Naive thymus-derived CD8-positive, alpha-beta T cell (primary cell): ENCODE results near the gene STYXL1. TPM values are rescaled to one million over a fixed set of nuclear protein-coding genes. Genes with fewer than 3 reads are reported as not detected.

Experiments used
- ATAC-seq, 2 donors: fragments of 150-1000 bp; cut with Tn5 transposase in 1 of 2; sonication (Bioruptor Pico), chemical (Tn5 transposase) in 1 of 2; 1 replicate in 1 of 2; 2 replicates in 1 of 2; pipeline ENCODE4 v1.10.0; 2021; ENCODE audit warnings: mild to moderate bottlenecking in 2 of 2, moderate library complexity in 2 of 2
- POLR2A ChIA-PET: fragments of 350-600 bp; sonication (Branson Sonifier 250); formaldehyde crosslinking; loops from one replicate; lab custom pipeline; 2021; ENCODE audit warnings: antibody characterized with exemption; lab: Charles Lee
- DNase-seq, 10 donors: peaks; one replicate each; pipeline versions ENCODE4 v3.0.0 to v3.0.0-alpha.2; 2020 to 2022
- H3K27ac Mint-ChIP-seq, 10 donors: one replicate each; pipeline ENCODE4 v1.8.0; 2020 to 2022; ENCODE audit warnings: mild to moderate bottlenecking in 10 of 10, mixed read lengths in 10 of 10, moderate library complexity in 4 of 10, inconsistent platforms in 1 of 10
- H3K27me3 Mint-ChIP-seq, 5 donors: one replicate each; pipeline ENCODE4 v1.8.0; 2021 to 2022; ENCODE audit warnings: mixed read lengths in 5 of 5
- H3K36me3 Mint-ChIP-seq, 3 donors: one replicate each; pipeline ENCODE4 v1.8.0; 2020 to 2022; ENCODE audit warnings: mixed read lengths in 3 of 3, mild to moderate bottlenecking in 2 of 3, inconsistent platforms in 1 of 3
- H3K4me1 Mint-ChIP-seq, 4 donors: one replicate each; pipeline ENCODE4 v1.8.0; 2021 to 2022; ENCODE audit warnings: mixed read lengths in 4 of 4
- H3K4me3 Mint-ChIP-seq, 10 donors: one replicate each; pipeline ENCODE4 v1.8.0; 2020 to 2022; ENCODE audit warnings: mild to moderate bottlenecking in 10 of 10, mixed read lengths in 10 of 10, moderate library complexity in 6 of 10, inconsistent platforms in 1 of 10
- H3K9me3 Mint-ChIP-seq, 9 donors: one replicate each; pipeline ENCODE4 v1.8.0; 2020 to 2022; ENCODE audit warnings: mixed read lengths in 9 of 9, mild to moderate bottlenecking in 3 of 9, inconsistent platforms in 1 of 9, moderate library complexity in 1 of 9
- polyA plus RNA-seq, 3 donors: library from polyadenylated mRNA; unstranded; fragments of 300-500 nt; fragmentation: Illumina TruSeq; gene quantifications; one replicate each; pipeline ENCODE4 v1.2.3, GENCODE V29; 2021
- total RNA-seq, 8 experiments: library from RNA in 2 of 8; stranded (reverse) in 2 of 8; gene quantifications; one replicate each; pipeline ENCODE4 v1.2.3 and lab custom pipeline; 2021 to 2026

STYXL1 gene
- total and polyA plus RNA-seq, 5 experiments from 2014 or later: 21.8 to 61.9 (median 52.7) TPM

GRCh38 chr7:75951506-75951905 lies 96.3 kb downstream of the STYXL1 start:
- DNase-seq (no peak), ATAC-seq (no peak)
- Mint-ChIP-seq H3K4me1 (peaks cover 8 to 18% (median 13%) of the 10 kb centered on the region in 4 donors), H3K27ac (no peak overlapping the region), H3K4me3 (no peak overlapping the region), H3K9me3 (no peaks in the 10 kb centered on the region), H3K27me3 (no peaks in the 10 kb centered on the region), H3K36me3 (peaks cover 0 to 32% (median 17%) of the 10 kb centered on the region in 3 donors)
- POLR2A ChIA-PET: no interaction called here

GRCh38 chr7:75950111-75950681 lies 97.6 kb downstream of the STYXL1 start:
- no peak for DNase-seq
- no peak for ATAC-seq
- Mint-ChIP-seq H3K27me3 (no peaks in the 10 kb centered on the region), H3K4me3 (no peak overlapping the region), H3K36me3 (peaks cover 0 to 19% (median 5%) of the 10 kb centered on the region in 3 donors), H3K27ac (no peak overlapping the region), H3K9me3 (no peaks in the 10 kb centered on the region), H3K4me1 (peaks cover 10 to 29% (median 20%) of the 10 kb centered on the region in 4 donors)
- POLR2A ChIA-PET: interaction anchor here (0.5 kb wide), 1 partner anchor 128 kb away, joined by 4 read pairs; no protein-coding TSS in a partner anchor

- peaks cover 10 to 38% (median 22%) of the 10 kb centered on the region in 4 donors for H3K4me1 Mint-ChIP-seq
- ATAC-seq (no peak), DNase-seq (no peak)
- POLR2A ChIA-PET: no interaction called here
- H3K9me3 Mint-ChIP-seq: no peaks in the 10 kb centered on the region
- H3K27me3 Mint-ChIP-seq: no peaks in the 10 kb centered on the region
- H3K27ac Mint-ChIP-seq: peak overlapping the region in 2 of 10 donors; percentile 57 to 79
- no peak overlapping the region for H3K4me3 Mint-ChIP-seq
- H3K36me3 Mint-ChIP-seq: peaks cover 0 to 10% (median 3%) of the 10 kb centered on the region in 3 donors
Measured at GRCh38 chr7:75948179-75948578, 99.6 kb downstream of the STYXL1 start.

Other genes with a start within 250 kb of the STYXL1 start
- gene CCL24, start 234.2 kb downstream of the STYXL1 start, total RNA-seq: not detected
- gene CCL24, start 234.2 kb downstream of the STYXL1 start, polyA plus RNA-seq: not detected
- gene RHBDD2, start 169.0 kb downstream of the STYXL1 start, total RNA-seq: 10 to 100 TPM; 47.1 to 49.8 TPM
- gene RHBDD2, start 169.0 kb downstream of the STYXL1 start, polyA plus RNA-seq: 10 to 100 TPM; 73.7 to 89.0 (median 73.7) TPM
- 10 to 100 TPM; 74.4 to 80.3 TPM for gene POR, start 132.8 kb downstream of the STYXL1 start, total RNA-seq
- 10 to 100 TPM; 32.6 to 51.0 (median 45.2) TPM for gene POR, start 132.8 kb downstream of the STYXL1 start, polyA plus RNA-seq
- gene TMEM120A, start 53.4 kb downstream of the STYXL1 start, total RNA-seq: 10 to 100 TPM; 21.5 to 31.4 TPM
- gene TMEM120A, start 53.4 kb downstream of the STYXL1 start, polyA plus RNA-seq: 10 to 100 TPM; 12.2 to 15.6 (median 14.8) TPM
- 10 to 100 TPM; 74.8 to 82.0 TPM for gene MDH2, start 106 bp upstream of the STYXL1 start, total RNA-seq
- gene MDH2, start 106 bp upstream of the STYXL1 start, polyA plus RNA-seq: 100 to 1,000 TPM; 131 to 153 (median 149) TPM
- gene SRRM3, start 153.9 kb upstream of the STYXL1 start, total RNA-seq: not detected
- not detected for gene SRRM3, start 153.9 kb upstream of the STYXL1 start, polyA plus RNA-seq